Measurements from ENCODE around the gene MS4A8. TPM values are rescaled to one million over a fixed set of nuclear protein-coding genes. Genes with fewer than 3 reads are reported as not detected.

The MS4A8 gene
- total and polyA plus RNA-seq, 10 of the 15 experiments (the other 5 are each of a cell fraction or from before 2014, with no cell fraction given): 0.04 TPM; not detected in 9

GRCh38 chr11:60763692-60764369 lies 64.4 kb downstream of the MS4A8 start (continued):
- TF ChIP-seq, protein P1, sequence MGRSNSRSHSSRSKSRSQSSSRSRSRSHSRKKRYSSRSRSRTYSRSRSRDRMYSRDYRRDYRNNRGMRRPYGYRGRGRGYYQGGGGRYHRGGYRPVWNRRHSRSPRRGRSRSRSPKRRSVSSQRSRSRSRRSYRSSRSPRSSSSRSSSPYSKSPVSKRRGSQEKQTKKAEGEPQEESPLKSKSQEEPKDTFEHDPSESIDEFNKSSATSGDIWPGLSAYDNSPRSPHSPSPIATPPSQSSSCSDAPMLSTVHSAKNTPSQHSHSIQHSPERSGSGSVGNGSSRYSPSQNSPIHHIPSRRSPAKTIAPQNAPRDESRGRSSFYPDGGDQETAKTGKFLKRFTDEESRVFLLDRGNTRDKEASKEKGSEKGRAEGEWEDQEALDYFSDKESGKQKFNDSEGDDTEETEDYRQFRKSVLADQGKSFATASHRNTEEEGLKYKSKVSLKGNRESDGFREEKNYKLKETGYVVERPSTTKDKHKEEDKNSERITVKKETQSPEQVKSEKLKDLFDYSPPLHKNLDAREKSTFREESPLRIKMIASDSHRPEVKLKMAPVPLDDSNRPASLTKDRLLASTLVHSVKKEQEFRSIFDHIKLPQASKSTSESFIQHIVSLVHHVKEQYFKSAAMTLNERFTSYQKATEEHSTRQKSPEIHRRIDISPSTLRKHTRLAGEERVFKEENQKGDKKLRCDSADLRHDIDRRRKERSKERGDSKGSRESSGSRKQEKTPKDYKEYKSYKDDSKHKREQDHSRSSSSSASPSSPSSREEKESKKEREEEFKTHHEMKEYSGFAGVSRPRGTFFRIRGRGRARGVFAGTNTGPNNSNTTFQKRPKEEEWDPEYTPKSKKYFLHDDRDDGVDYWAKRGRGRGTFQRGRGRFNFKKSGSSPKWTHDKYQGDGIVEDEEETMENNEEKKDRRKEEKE (IDR thresholded peaks at IDR 0.05): no peak
- TF ChIP-seq ATF2 (IDR thresholded peaks at IDR 0.05; ENCODE audit: low read length): peak; percentile 70
- peak; percentile 84 for TF ChIP-seq JUNB (IDR thresholded peaks at IDR 0.05)
- TF ChIP-seq SRF (IDR thresholded peaks at IDR 0.05; ENCODE audit: low read depth in 2 of 2, low read length in 2 of 2): no peak
- no peak; the same call in 1 of the 3 replicates for TF ChIP-seq POU2F2 (IDR thresholded peaks at IDR 0.05; ENCODE audit: borderline replicate concordance, low read depth, low read length)
- TF ChIP-seq PAX5 (IDR thresholded peaks at IDR 0.05; ENCODE audit: borderline replicate concordance, low read depth, low read length): no peak
- no peak for TF ChIP-seq BHLHE40 (IDR thresholded peaks at IDR 0.05; ENCODE audit: borderline replicate concordance in 1 of 2, low read depth in 2 of 2, low read length in 1 of 2)
- no peak for TF ChIP-seq NRF1 (conservative IDR thresholded peaks at IDR 0.05; ENCODE audit: low read depth, low read length)
- no peak for TF ChIP-seq ESRRA (IDR thresholded peaks at IDR 0.05; ENCODE audit: low read length)
- peak; percentile 48; the same call in 1 of the 2 replicates for TF ChIP-seq ZBED1 (IDR thresholded peaks at IDR 0.05; ENCODE audit: borderline replicate concordance)
- TF ChIP-seq, protein P2, sequence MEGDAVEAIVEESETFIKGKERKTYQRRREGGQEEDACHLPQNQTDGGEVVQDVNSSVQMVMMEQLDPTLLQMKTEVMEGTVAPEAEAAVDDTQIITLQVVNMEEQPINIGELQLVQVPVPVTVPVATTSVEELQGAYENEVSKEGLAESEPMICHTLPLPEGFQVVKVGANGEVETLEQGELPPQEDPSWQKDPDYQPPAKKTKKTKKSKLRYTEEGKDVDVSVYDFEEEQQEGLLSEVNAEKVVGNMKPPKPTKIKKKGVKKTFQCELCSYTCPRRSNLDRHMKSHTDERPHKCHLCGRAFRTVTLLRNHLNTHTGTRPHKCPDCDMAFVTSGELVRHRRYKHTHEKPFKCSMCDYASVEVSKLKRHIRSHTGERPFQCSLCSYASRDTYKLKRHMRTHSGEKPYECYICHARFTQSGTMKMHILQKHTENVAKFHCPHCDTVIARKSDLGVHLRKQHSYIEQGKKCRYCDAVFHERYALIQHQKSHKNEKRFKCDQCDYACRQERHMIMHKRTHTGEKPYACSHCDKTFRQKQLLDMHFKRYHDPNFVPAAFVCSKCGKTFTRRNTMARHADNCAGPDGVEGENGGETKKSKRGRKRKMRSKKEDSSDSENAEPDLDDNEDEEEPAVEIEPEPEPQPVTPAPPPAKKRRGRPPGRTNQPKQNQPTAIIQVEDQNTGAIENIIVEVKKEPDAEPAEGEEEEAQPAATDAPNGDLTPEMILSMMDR (IDR thresholded peaks at IDR 0.05 in 2 of 3, conservative IDR thresholded peaks at IDR 0.05 in 1 of 3; ENCODE audit: control insufficient read depth in 2 of 3, extremely low read depth in 1 of 3, insufficient read depth in 1 of 3, low read depth in 3 of 3, low read length in 3 of 3): peak; percentile 26 to 54 (median 44); a peak in 5 of 6 replicates
- TF ChIP-seq MYB (IDR thresholded peaks at IDR 0.05; ENCODE audit: borderline replicate concordance, low read depth, low read length): no peak
- TF ChIP-seq, protein P3, sequence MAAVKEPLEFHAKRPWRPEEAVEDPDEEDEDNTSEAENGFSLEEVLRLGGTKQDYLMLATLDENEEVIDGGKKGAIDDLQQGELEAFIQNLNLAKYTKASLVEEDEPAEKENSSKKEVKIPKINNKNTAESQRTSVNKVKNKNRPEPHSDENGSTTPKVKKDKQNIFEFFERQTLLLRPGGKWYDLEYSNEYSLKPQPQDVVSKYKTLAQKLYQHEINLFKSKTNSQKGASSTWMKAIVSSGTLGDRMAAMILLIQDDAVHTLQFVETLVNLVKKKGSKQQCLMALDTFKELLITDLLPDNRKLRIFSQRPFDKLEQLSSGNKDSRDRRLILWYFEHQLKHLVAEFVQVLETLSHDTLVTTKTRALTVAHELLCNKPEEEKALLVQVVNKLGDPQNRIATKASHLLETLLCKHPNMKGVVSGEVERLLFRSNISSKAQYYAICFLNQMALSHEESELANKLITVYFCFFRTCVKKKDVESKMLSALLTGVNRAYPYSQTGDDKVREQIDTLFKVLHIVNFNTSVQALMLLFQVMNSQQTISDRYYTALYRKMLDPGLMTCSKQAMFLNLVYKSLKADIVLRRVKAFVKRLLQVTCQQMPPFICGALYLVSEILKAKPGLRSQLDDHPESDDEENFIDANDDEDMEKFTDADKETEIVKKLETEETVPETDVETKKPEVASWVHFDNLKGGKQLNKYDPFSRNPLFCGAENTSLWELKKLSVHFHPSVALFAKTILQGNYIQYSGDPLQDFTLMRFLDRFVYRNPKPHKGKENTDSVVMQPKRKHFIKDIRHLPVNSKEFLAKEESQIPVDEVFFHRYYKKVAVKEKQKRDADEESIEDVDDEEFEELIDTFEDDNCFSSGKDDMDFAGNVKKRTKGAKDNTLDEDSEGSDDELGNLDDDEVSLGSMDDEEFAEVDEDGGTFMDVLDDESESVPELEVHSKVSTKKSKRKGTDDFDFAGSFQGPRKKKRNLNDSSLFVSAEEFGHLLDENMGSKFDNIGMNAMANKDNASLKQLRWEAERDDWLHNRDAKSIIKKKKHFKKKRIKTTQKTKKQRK (IDR thresholded peaks at IDR 0.05; ENCODE audit: low read depth, low read length): no peak
- no peak for TF ChIP-seq KLF5 (IDR thresholded peaks at IDR 0.05; ENCODE audit: partially characterized antibody)
- TF ChIP-seq GATAD2B (conservative IDR thresholded peaks at IDR 0.05; ENCODE audit: low read depth): peak; percentile 21; the same call in 1 of the 2 replicates
- TF ChIP-seq ZNF217 (IDR thresholded peaks at IDR 0.05): no peak
- 0 out of 2 replicates have a peak, but pooled peaks have one; percentile 36 for TF ChIP-seq SIN3A (IDR thresholded peaks at IDR 0.05; ENCODE audit: low read depth, low read length)
- no peak for TF ChIP-seq NR2F1 (conservative IDR thresholded peaks at IDR 0.05)
- peak; percentile 66 for TF ChIP-seq YY1 (IDR thresholded peaks at IDR 0.05; ENCODE audit: low read depth, low read length)
- TF ChIP-seq MEF2B (IDR thresholded peaks at IDR 0.05; ENCODE audit: partially characterized antibody, poor library complexity, severe bottlenecking): peak; percentile 86
- peak; percentile 4; the same call in 1 of the 2 replicates for TF ChIP-seq POLR2AphosphoS5 (IDR thresholded peaks at IDR 0.05; ENCODE audit: low read length)

All from GM12878 (cell line).